Chondrocyte (in vitro differentiated cells): Measurements from ENCODE around the gene DACT2. TPM values are rescaled to one million over a fixed set of nuclear protein-coding genes. Genes with fewer than 3 reads are reported as not detected.
"Not testable (repeated sequence)": the region's sequence is repeated elsewhere in the genome, so short reads cannot be mapped to it uniquely, and the experiment has no call there.

Experiments
- DNase-seq: peaks from one replicate; pipeline ENCODE4 v3.0.0; 2021; ENCODE audit warnings: mixed read lengths, low spot score
- H3K27ac Mint-ChIP-seq: one replicate; pipeline ENCODE4 v1.8.0; 2021; ENCODE audit warnings: mild to moderate bottlenecking, moderate library complexity, mixed read lengths; ENCODE audit not compliant: unreplicated experiment
- H3K27me3 Mint-ChIP-seq: 2 replicates; pipeline ENCODE4 v1.8.0; 2021; ENCODE audit warnings: low read depth, mixed read lengths
- H3K36me3 Mint-ChIP-seq: 2 replicates; pipeline ENCODE4 v1.8.0; 2021; ENCODE audit warnings: low read depth, mixed read lengths
- H3K4me1 Mint-ChIP-seq: 2 replicates; pipeline ENCODE4 v1.8.0; 2021; ENCODE audit warnings: low read depth, mild to moderate bottlenecking, mixed read lengths
- H3K4me3 Mint-ChIP-seq: one replicate; pipeline ENCODE4 v1.8.0; 2021; ENCODE audit warnings: mild to moderate bottlenecking, moderate library complexity, mixed read lengths; ENCODE audit not compliant: unreplicated experiment
- H3K9me3 Mint-ChIP-seq: 2 replicates; pipeline ENCODE4 v1.8.0; 2021; ENCODE audit warnings: low read depth, mixed read lengths
- CTCF ChIP-seq: fragments of 200-600 bp; sonication (generic); IDR thresholded peaks from 2 replicates; pipeline ENCODE4 v1.5.0; 2021; ENCODE audit warnings: antibody characterized with exemption, mild to moderate bottlenecking, moderate library complexity
- total RNA-seq: library from RNA; stranded (reverse); gene quantifications from 3 replicates; pipeline ENCODE4 v1.2.1, GENCODE V29; 2021

The DACT2 gene
- total RNA-seq, 1 donor from 2014 or later = 4.6 TPM

GRCh38 chr6:168269455-168270243, 49.9 kb downstream of the DACT2 start:
- TF ChIP-seq CTCF = no peak
- Mint-ChIP-seq H3K27ac (no peak overlapping the region), H3K36me3 (no peaks in the 10 kb centered on the region), H3K27me3 (peaks cover 22% of the 10 kb centered on the region), H3K4me1 (peaks cover 5% of the 10 kb centered on the region), H3K9me3 (no peaks in the 10 kb centered on the region), H3K4me3 (no peak overlapping the region)
- no peak for DNase-seq

- DNase-seq = no peak
- Mint-ChIP-seq H3K27me3 (peaks cover 19% of the 10 kb centered on the region), H3K27ac (no peak overlapping the region)
Measured at GRCh38 chr6:168268755-168269154, 50.8 kb downstream of the DACT2 start.

GRCh38 chr6:168267779-168268178, 51.8 kb downstream of the DACT2 start:
- not testable (repeated sequence) for H3K4me3 Mint-ChIP-seq, H3K4me1 Mint-ChIP-seq, H3K27ac Mint-ChIP-seq, H3K9me3 Mint-ChIP-seq, H3K36me3 Mint-ChIP-seq, DNase-seq
- H3K27me3 Mint-ChIP-seq = peaks cover 19% of the 10 kb centered on the region

More at GRCh38 chr6:168268755-168269154, 50.8 kb downstream of the DACT2 start:
- Mint-ChIP-seq H3K9me3 (no peaks in the 10 kb centered on the region), H3K36me3 (no peaks in the 10 kb centered on the region), H3K4me1 (no peaks in the 10 kb centered on the region), H3K4me3 (no peak overlapping the region)
- TF ChIP-seq CTCF = no peak

- H3K27me3 Mint-ChIP-seq = peaks cover 19% of the 10 kb centered on the region
- no peak for DNase-seq
- H3K9me3 Mint-ChIP-seq = no peaks in the 10 kb centered on the region
- no peaks in the 10 kb centered on the region for H3K36me3 Mint-ChIP-seq
- H3K4me3 Mint-ChIP-seq = no peak overlapping the region
- no peaks in the 10 kb centered on the region for H3K4me1 Mint-ChIP-seq
- TF ChIP-seq CTCF = no peak
- H3K27ac Mint-ChIP-seq = no peak overlapping the region
Measured at GRCh38 chr6:168265827-168266815, 53.5 kb downstream of the DACT2 start.

- Mint-ChIP-seq H3K4me1 (no peaks in the 10 kb centered on the region), H3K27ac (no peak overlapping the region), H3K9me3 (no peaks in the 10 kb centered on the region), H3K36me3 (no peaks in the 10 kb centered on the region), H3K4me3 (no peak overlapping the region), H3K27me3 (peaks cover 22% of the 10 kb centered on the region)
- DNase-seq = no peak
- TF ChIP-seq CTCF = no peak
Measured at GRCh38 chr6:168265394-168265793, 54.2 kb downstream of the DACT2 start.
